ENCODE data around the gene VSNL1.
A peak's percentile ranks its signal among the peaks of the same experiment; 100 is the strongest.

- TF ChIP-seq POLR2A (IDR thresholded peaks at IDR 0.05) (no peak), CTCF (IDR thresholded peaks at IDR 0.05) (peak in 1 of 6 experiments; percentile 11)
Observed at GRCh38 chr2:17573085-17573803, 32.7 kb downstream of the VSNL1 start.
